Loucy (cell line): ENCODE data around the gene RPS6KA5.

Experiments
- H2AFZ ChIP-seq: fragments of 200-600 bp; sonication (generic); 2 replicates; pipeline ENCODE4 v1.6.0; 2016; ENCODE audit warnings: antibody characterized with exemption, mild to moderate bottlenecking, low read length, moderate library complexity
- H3F3A ChIP-seq: fragments of 200-600 bp; 2 replicates; pipeline ENCODE4 v1.6.0; 2016; ENCODE audit warnings: antibody characterized with exemption, low read depth, mild to moderate bottlenecking
- H3K27me3 ChIP-seq: fragments of 200-600 bp; sonication (generic); 2 replicates; pipeline ENCODE4 v1.6.1; 2014; ENCODE audit warnings: low read length, mild to moderate bottlenecking; ENCODE audit not compliant: insufficient read depth, poor library complexity, severe bottlenecking
- H3K36me3 ChIP-seq: fragments of 200-600 bp; sonication (generic); 2 replicates; pipeline ENCODE4 v1.6.1; 2016; ENCODE audit warnings: low read length; ENCODE audit not compliant: insufficient read depth
- H3K4me1 ChIP-seq: fragments of 200-600 bp; sonication (generic); 2 replicates; pipeline ENCODE4 v1.5.1; 2014; ENCODE audit warnings: low read length, mild to moderate bottlenecking; ENCODE audit not compliant: insufficient read depth, poor library complexity, severe bottlenecking
- H3K4me2 ChIP-seq: fragments of 200-600 bp; sonication (generic); 2 replicates; pipeline ENCODE4 v1.6.0; 2014; ENCODE audit warnings: antibody characterized with exemption, low read length, low read depth, mild to moderate bottlenecking; ENCODE audit not compliant: poor library complexity, severe bottlenecking
- H3K4me3 ChIP-seq: fragments of 200-600 bp; sonication (generic); 2 replicates; pipeline ENCODE4 v1.5.1; 2014; ENCODE audit warnings: low read length, mild to moderate bottlenecking, mixed read lengths; ENCODE audit not compliant: poor library complexity, severe bottlenecking
- H3K79me2 ChIP-seq: fragments of 200-600 bp; sonication (generic); 2 replicates; pipeline ENCODE4 v1.6.1; 2014; ENCODE audit warnings: low read length; ENCODE audit not compliant: insufficient read depth
- H3K9ac ChIP-seq: fragments of 200-600 bp; sonication (generic); 2 replicates; pipeline ENCODE4 v1.6.0; 2014; ENCODE audit warnings: mild to moderate bottlenecking, low read depth, low read length, moderate library complexity; ENCODE audit not compliant: poor library complexity, severe bottlenecking
- H3K9me2 ChIP-seq: fragments of 200-600 bp; sonication (generic); replicated peaks from 2 replicates; pipeline ENCODE4 v1.6.1; 2016; ENCODE audit warnings: low read depth, low read length, mixed read lengths
- H3K9me3 ChIP-seq: fragments of 200-600 bp; sonication (generic); 2 replicates; pipeline ENCODE4 v1.6.1; 2014; ENCODE audit warnings: mild to moderate bottlenecking, antibody characterized with exemption, low read length, low read depth; ENCODE audit not compliant: insufficient read depth
- H4K20me1 ChIP-seq: fragments of 200-600 bp; sonication (generic); 2 replicates; pipeline ENCODE4 v1.6.0; 2014; ENCODE audit warnings: antibody characterized with exemption, low read length, mild to moderate bottlenecking; ENCODE audit not compliant: insufficient read depth, poor library complexity, severe bottlenecking
- CTCF ChIP-seq: fragments of 200-600 bp; sonication (generic); conservative IDR thresholded peaks from 2 replicates; pipeline ENCODE4 v1.5.1; 2014; ENCODE audit warnings: mild to moderate bottlenecking, antibody characterized with exemption, low read length
- EZH2phosphoT487 ChIP-seq: fragments of 200-600 bp; IDR thresholded peaks from 2 replicates; pipeline ENCODE4 v1.6.1; 2018; ENCODE audit warnings: antibody characterized with exemption, mild to moderate bottlenecking, moderate library complexity, borderline replicate concordance

Gene RPS6KA5

GRCh38 chr14:90807060-90807459, 253.4 kb downstream of the RPS6KA5 start:
- TF ChIP-seq EZH2phosphoT487 (no peak), CTCF (no peak)
- H3K9ac ChIP-seq, result peak overlapping the region; percentile 19
- no peaks in the 10 kb centered on the region for H3K9me3 ChIP-seq
- H3K27me3 ChIP-seq, result no peaks in the 10 kb centered on the region
- no peaks in the 10 kb centered on the region for H4K20me1 ChIP-seq
- H3K36me3 ChIP-seq, result no peaks in the 10 kb centered on the region
- no peaks in the 10 kb centered on the region for H3K9me2 ChIP-seq
- H3K4me1 ChIP-seq, result peaks cover 93% of the 10 kb centered on the region
- peaks cover 85% of the 10 kb centered on the region for H3K79me2 ChIP-seq
- no peak overlapping the region for H3K4me3 ChIP-seq
- H3K4me2 ChIP-seq, result peak overlapping the region; percentile 11
- peaks cover 14% of the 10 kb centered on the region for H3F3A ChIP-seq
- H2AFZ ChIP-seq, result no peak overlapping the region

GRCh38 chr14:90805662-90806540, 254.5 kb downstream of the RPS6KA5 start:
- Histone ChIP-seq H3K4me3 (no peak overlapping the region), H3K9me3 (no peaks in the 10 kb centered on the region), H3K4me1 (peaks cover 94% of the 10 kb centered on the region), H3K79me2 (peaks cover 76% of the 10 kb centered on the region), H3F3A (peaks cover 16% of the 10 kb centered on the region), H3K9me2 (no peaks in the 10 kb centered on the region), H3K36me3 (no peaks in the 10 kb centered on the region), H3K27me3 (no peaks in the 10 kb centered on the region), H3K4me2 (peak overlapping the region; percentile 4), H3K9ac (peak overlapping the region; percentile 28), H2AFZ (no peak overlapping the region), H4K20me1 (no peaks in the 10 kb centered on the region)
- TF ChIP-seq EZH2phosphoT487, result no peak
- TF ChIP-seq CTCF, result no peak

GRCh38 chr14:90805084-90805391, 255.4 kb downstream of the RPS6KA5 start:
- H3K9me2 ChIP-seq, result no peaks in the 10 kb centered on the region
- no peaks in the 10 kb centered on the region for H4K20me1 ChIP-seq
- peak overlapping the region; percentile 63 for H3K4me2 ChIP-seq
- no peak for TF ChIP-seq EZH2phosphoT487
- no peak for TF ChIP-seq CTCF
- H2AFZ ChIP-seq, result no peak overlapping the region
- H3F3A ChIP-seq, result peaks cover 16% of the 10 kb centered on the region
- peaks cover 92% of the 10 kb centered on the region for H3K4me1 ChIP-seq
- peaks cover 67% of the 10 kb centered on the region for H3K79me2 ChIP-seq
- peak overlapping the region; percentile 67 for H3K9ac ChIP-seq
- H3K4me3 ChIP-seq, result no peak overlapping the region
- no peaks in the 10 kb centered on the region for H3K36me3 ChIP-seq
- no peaks in the 10 kb centered on the region for H3K27me3 ChIP-seq
- H3K9me3 ChIP-seq, result no peaks in the 10 kb centered on the region
